B cell (primary cell): ENCODE measurements around the gene HEXIM2.

Experiments used
- CTCF ChIP-seq: fragments of 200-600 bp; IDR thresholded peaks from one replicate; pipeline ENCODE4 v1.8.0; 2022; ENCODE audit warnings: antibody characterized with exemption, mild to moderate bottlenecking
- EZH2 ChIP-seq: IDR thresholded peaks from 2 replicates; pipeline ENCODE4 v1.6.1; 2012; ENCODE audit warnings: borderline replicate concordance, low read depth, mild to moderate bottlenecking, moderate library complexity, low read length; ENCODE audit not compliant: insufficient read depth, poor library complexity, severe bottlenecking

GRCh38 chr17:45190503-45191255 is 29.0 kb downstream of the HEXIM2 start:
- TF ChIP-seq CTCF (no peak), EZH2 (no peak)
